PC-3 (cell line): Measurements from ENCODE around the gene DPY30. TPM values are rescaled to one million over a fixed set of nuclear protein-coding genes. Genes with fewer than 3 reads are reported as not detected.
A peak's percentile ranks its signal among the peaks of the same experiment; 100 is the strongest.

Experiments used
- ATAC-seq: fragments of 200-7000 bp; cut with Tn5 transposase; 2 replicates; pipeline ENCODE4 v1.9.1; 2020; ENCODE audit warnings: mild to moderate bottlenecking, moderate library complexity
- BruUV-seq: library from RNA; stranded (reverse); fragments of 400-500 nt; replicated peaks from 2 replicates; lab custom pipeline; 2021; lab: Mats Ljungman, UMichigan
- CTCF ChIA-PET: fragments of 300-600 bp; sonication (Branson Sonifier 250); formaldehyde crosslinking; loops from one replicate; lab custom pipeline; 2022; ENCODE audit warnings: antibody characterized with exemption; lab: Charles Lee
- POLR2A ChIA-PET: fragments of 300-600 bp; sonication (Branson Sonifier 250); formaldehyde crosslinking; loops from one replicate; lab custom pipeline; 2022; ENCODE audit warnings: antibody characterized with exemption; ENCODE audit not compliant: unreplicated experiment; lab: Charles Lee
- DNase-seq: peaks from one replicate; pipeline ENCODE4 v3.0.0-alpha.2; 2015
- H2AFZ ChIP-seq: fragments of 300-600 bp; sonication (generic); 2 replicates; pipeline ENCODE4 v1.6.0; 2016; ENCODE audit warnings: antibody characterized with exemption, low read length
- H3F3A ChIP-seq: fragments of 300-600 bp; sonication (generic); one replicate; pipeline ENCODE4 v1.6.0; 2017; ENCODE audit warnings: antibody characterized with exemption, low read length, control low read depth, mild to moderate bottlenecking; ENCODE audit not compliant: unreplicated experiment
- H3K27ac ChIP-seq: fragments of 300-600 bp; sonication (generic); 2 replicates; pipeline ENCODE4 v1.5.1; 2016; ENCODE audit warnings: mild to moderate bottlenecking, low read length
- H3K27me3 ChIP-seq: fragments of 300-600 bp; sonication (generic); 2 replicates; pipeline ENCODE4 v1.6.1; 2016; ENCODE audit warnings: low read length, mixed read lengths
- H3K36me3 ChIP-seq: fragments of 300-600 bp; sonication (generic); 2 replicates; pipeline ENCODE4 v1.6.1; 2016; ENCODE audit warnings: low read depth, mixed run types, low read length, mixed read lengths
- H3K4me1 ChIP-seq: fragments of 300-600 bp; sonication (generic); 2 replicates; pipeline ENCODE4 v1.5.1; 2016; ENCODE audit warnings: low read length; ENCODE audit not compliant: insufficient read depth
- H3K4me2 ChIP-seq: fragments of 300-600 bp; sonication (generic); 2 replicates; pipeline ENCODE4 v1.6.0; 2016; ENCODE audit warnings: low read length
- H3K4me3 ChIP-seq: fragments of 300-600 bp; sonication (generic); 2 replicates; pipeline ENCODE4 v1.5.1; 2016; ENCODE audit warnings: mild to moderate bottlenecking, low read length, mixed read lengths
- H3K79me2 ChIP-seq: fragments of 300-600 bp; sonication (generic); 2 replicates; pipeline ENCODE4 v1.6.1; 2017; ENCODE audit warnings: low read length, mixed read lengths
- H3K9ac ChIP-seq: fragments of 300-600 bp; sonication (generic); 2 replicates; pipeline ENCODE4 v1.6.0; 2016; ENCODE audit warnings: mild to moderate bottlenecking, low read length
- H3K9me2 ChIP-seq: fragments of 300-600 bp; sonication (generic); replicated peaks from 2 replicates; pipeline ENCODE4 v1.6.1; 2016; ENCODE audit warnings: mixed run types, low read length, mixed read lengths
- H3K9me3 ChIP-seq: fragments of 300-600 bp; sonication (generic); 2 replicates; pipeline ENCODE4 v1.6.1; 2016; ENCODE audit warnings: low read length, mixed read lengths
- H4K20me1 ChIP-seq: fragments of 300-600 bp; sonication (generic); 2 replicates; pipeline ENCODE4 v1.6.1; 2016; ENCODE audit warnings: low read length, mixed read lengths
- CTCF ChIP-seq: fragments of 300-600 bp; sonication (generic); conservative IDR thresholded peaks from 2 replicates; pipeline ENCODE4 v1.5.1; 2017; ENCODE audit warnings: antibody characterized with exemption, low read depth, mild to moderate bottlenecking, low read length
- EZH2 ChIP-seq: fragments of 300-600 bp; sonication (generic); IDR thresholded peaks from one replicate; pipeline ENCODE4 v1.6.1; 2017; ENCODE audit warnings: antibody characterized with exemption, mild to moderate bottlenecking, low read length; ENCODE audit not compliant: unreplicated experiment
- EZH2phosphoT487 ChIP-seq: fragments of 300-600 bp; sonication (generic); IDR thresholded peaks from 2 replicates; pipeline ENCODE4 v1.6.1; 2018; ENCODE audit warnings: mild to moderate bottlenecking, antibody characterized with exemption, low read length, borderline replicate concordance
- intact Hi-C: fragments of 100-400 bp; cut with micrococcal nuclease; formaldehyde crosslinking; loops from 2 replicates; pipeline ENCODE4 v1.9.0; 2023
- total RNA-seq: library from RNA; depleted of rRNA; stranded (reverse); fragments of >200 nt; gene quantifications from 2 replicates; pipeline ENCODE4 v1.2.3, GENCODE V29; 2014

The DPY30 gene
- total RNA-seq, 1 experiment from 2014 or later, result 127 TPM

- Histone ChIP-seq H4K20me1 (peaks cover 13% of the 10 kb centered on the region; the same call in 1 of the 2 replicates), H3K36me3 (no peaks in the 10 kb centered on the region), H3K79me2 (peaks cover 96% of the 10 kb centered on the region), H3K4me2 (no peak overlapping the region), H3K27me3 (no peaks in the 10 kb centered on the region), H3K27ac (no peak overlapping the region), H3K9me2 (no peaks in the 10 kb centered on the region), H3K9me3 (no peaks in the 10 kb centered on the region), H3K9ac (no peak overlapping the region), H3F3A (no peaks in the 10 kb centered on the region), H3K4me1 (0 out of 2 replicates have a peak, but pooled peaks cover 3% of the 10 kb centered on the region), H2AFZ (no peak overlapping the region), H3K4me3 (no peak overlapping the region)
- POLR2A ChIA-PET, result no interaction called here
- intact Hi-C loops, result no loop called here
- TF ChIP-seq CTCF (no peak), EZH2phosphoT487 (no peak), EZH2 (no peak)
- CTCF ChIA-PET, result no interaction called here
- ATAC-seq (no peak), DNase-seq (no peak)
- BruUV-seq, result no TSS peak
Observed at GRCh38 chr2:31989946-31990345, 49.7 kb downstream of the DPY30 start.

- Histone ChIP-seq H3K4me2 (no peak overlapping the region), H3K4me1 (0 out of 2 replicates have a peak, but pooled peaks cover 3% of the 10 kb centered on the region), H3K27ac (no peak overlapping the region), H3K27me3 (no peaks in the 10 kb centered on the region), H3K79me2 (peaks cover 96% of the 10 kb centered on the region), H2AFZ (no peak overlapping the region), H3K36me3 (no peaks in the 10 kb centered on the region), H4K20me1 (peaks cover 19% of the 10 kb centered on the region; the same call in 1 of the 2 replicates), H3K9ac (no peak overlapping the region), H3K4me3 (no peak overlapping the region), H3K9me3 (no peaks in the 10 kb centered on the region), H3K9me2 (no peaks in the 10 kb centered on the region), H3F3A (no peaks in the 10 kb centered on the region)
- no TSS peak for BruUV-seq
- TF ChIP-seq EZH2 (no peak), EZH2phosphoT487 (no peak), CTCF (no peak)
- ChIA-PET CTCF (no interaction called here), POLR2A (interaction anchor here (0.6 kb wide), 1 partner anchor 219 kb away, joined by 5 read pairs; no protein-coding TSS in a partner anchor)
- DNase-seq, result peak; percentile 54
- peak; percentile 68 for ATAC-seq
- intact Hi-C loops, result no loop called here
Observed at GRCh38 chr2:31987454-31988220, 52.0 kb downstream of the DPY30 start.

GRCh38 chr2:31986906-31987305, 52.7 kb downstream of the DPY30 start:
- 0 out of 2 replicates have a peak, but pooled peaks cover 3% of the 10 kb centered on the region for H3K4me1 ChIP-seq
- BruUV-seq, result no TSS peak
- TF ChIP-seq EZH2phosphoT487 (no peak), EZH2 (no peak), CTCF (no peak)
- no peak for ATAC-seq
- no peaks in the 10 kb centered on the region for H3K9me3 ChIP-seq
- no peaks in the 10 kb centered on the region for H3K27me3 ChIP-seq
- peaks cover 93% of the 10 kb centered on the region for H3K79me2 ChIP-seq
- no peaks in the 10 kb centered on the region for H3K36me3 ChIP-seq
- intact Hi-C loops, result no loop called here
- H3K4me2 ChIP-seq, result no peak overlapping the region
- H3K27ac ChIP-seq, result no peak overlapping the region
- DNase-seq, result no peak
- H3K9me2 ChIP-seq, result no peaks in the 10 kb centered on the region
- no peak overlapping the region for H2AFZ ChIP-seq
- POLR2A ChIA-PET, result no interaction called here
- CTCF ChIA-PET, result no interaction called here
- H3F3A ChIP-seq, result no peaks in the 10 kb centered on the region
- H3K4me3 ChIP-seq, result no peak overlapping the region
- H3K9ac ChIP-seq, result no peak overlapping the region
- peaks cover 19% of the 10 kb centered on the region; the same call in 1 of the 2 replicates for H4K20me1 ChIP-seq
